ENCODE data around the gene TNFSF13.

GRCh38 chr17:7562208-7562605, 3.7 kb downstream of the TNFSF13 start:
- TF ChIP-seq POLR2A (IDR thresholded peaks at IDR 0.05; ENCODE audit: low read length) (no peak), CTCF (IDR thresholded peaks at IDR 0.05) (no peak), CEBPB (IDR thresholded peaks at IDR 0.05) (no peak), RAD21 (conservative IDR thresholded peaks at IDR 0.05 in 1 of 2, IDR thresholded peaks at IDR 0.05 in 1 of 2) (no peak), JUN (IDR thresholded peaks at IDR 0.05) (no peak), SREBF2 (IDR thresholded peaks at IDR 0.05) (no peak), TP53 (CRISPR knock-in tag; IDR thresholded peaks at IDR 0.05) (no peak), CBX8 (IDR thresholded peaks at IDR 0.05) (no peak), KDM1A (IDR thresholded peaks at IDR 0.05; ENCODE audit: low read depth) (no peak), EP300 (IDR thresholded peaks at IDR 0.05) (no peak), NPAS2 (CRISPR knock-in tag; IDR thresholded peaks at IDR 0.05; ENCODE audit: borderline replicate concordance) (no peak), MAX (IDR thresholded peaks at IDR 0.05) (no peak), REST (IDR thresholded peaks at IDR 0.05) (no peak)
